Measurements from ENCODE around the gene MAP3K3.

The MAP3K3 gene

GRCh38 chr17:63694950-63695773, 72.9 kb downstream of the MAP3K3 start:
- no peak for DNase-seq

GRCh38 chr17:63695889-63696288, 73.7 kb downstream of the MAP3K3 start:
- no peak for DNase-seq

GRCh38 chr17:63696381-63696961, 74.3 kb downstream of the MAP3K3 start:
- no peak for DNase-seq

- peak; percentile 79 for DNase-seq
These were observed 75.4 kb downstream of the MAP3K3 start for GRCh38 chr17:63697341-63698286.

- DNase-seq: no peak
These were observed 76.2 kb downstream of the MAP3K3 start for GRCh38 chr17:63698381-63698885.

- peak; percentile 71 for DNase-seq
These were observed 76.8 kb downstream of the MAP3K3 start for GRCh38 chr17:63698886-63699637.

- no peak for DNase-seq
These were observed 77.7 kb downstream of the MAP3K3 start, which contains the start of gene LIMD2 for GRCh38 chr17:63699638-63700527. TSS of gene LIMD2 (minus strand) at chr17:63700125. CDS start at chr17:63699298, 827 bp downstream.

GRCh38 chr17:63700528-63701455, 78.6 kb downstream of the MAP3K3 start:
- DNase-seq: no peak

GRCh38 chr17:63701456-63701820, 79.2 kb downstream of the MAP3K3 start:
- DNase-seq: no peak

- no peak for DNase-seq
These were observed 79.9 kb downstream of the MAP3K3 start for GRCh38 chr17:63701868-63702720.

- DNase-seq: no peak
These were observed 80.5 kb downstream of the MAP3K3 start for GRCh38 chr17:63702721-63703015.

- DNase-seq: no peak
These were observed 80.8 kb downstream of the MAP3K3 start for GRCh38 chr17:63703029-63703428.

GRCh38 chr17:63703556-63704258, 81.5 kb downstream of the MAP3K3 start:
- no peak for DNase-seq

- no peak for DNase-seq
These were observed 82.0 kb downstream of the MAP3K3 start for GRCh38 chr17:63704259-63704576.

GRCh38 chr17:63704836-63705235, 82.6 kb downstream of the MAP3K3 start:
- DNase-seq: no peak

GRCh38 chr17:63705657-63706056, 83.4 kb downstream of the MAP3K3 start:
- DNase-seq: no peak

GRCh38 chr17:63706336-63707082, 84.3 kb downstream of the MAP3K3 start:
- no peak for DNase-seq

GRCh38 chr17:63707151-63707550, 84.9 kb downstream of the MAP3K3 start:
- no peak for DNase-seq
